ENCODE results near the gene AFAP1.
"Not testable (repeated sequence)": the region's sequence is repeated elsewhere in the genome, so short reads cannot be mapped to it uniquely, and the experiment has no call there.

AFAP1 gene

DNA sequence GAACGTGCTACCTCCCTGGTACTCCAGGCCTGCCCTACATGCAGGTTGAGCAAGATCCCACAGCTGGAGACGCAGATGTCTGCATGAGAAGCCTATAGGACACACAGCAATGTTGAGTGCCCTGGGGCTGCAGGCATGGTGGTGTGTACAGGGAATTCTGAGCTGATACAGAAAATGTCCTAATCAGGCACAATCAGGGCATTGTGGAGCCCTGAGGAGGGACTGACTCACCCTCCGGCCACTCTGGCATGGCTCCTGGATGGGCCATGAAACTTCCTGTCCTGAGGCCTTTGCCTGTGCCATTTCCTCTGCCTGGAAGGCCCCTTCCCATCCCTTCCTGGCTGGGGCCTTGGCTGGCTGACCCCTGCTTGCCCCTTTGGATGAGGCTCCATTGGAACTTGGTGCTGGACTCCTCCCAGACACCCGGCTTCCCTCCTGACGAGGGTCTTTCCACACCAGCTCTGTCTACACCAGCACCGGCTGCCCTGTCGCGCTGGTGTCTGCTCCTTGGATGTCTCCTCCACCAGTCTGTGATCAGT, 16.7 kb upstream of the AFAP1 start:
- H3K4me1 ChIP-seq (ENCODE audit: control insufficient read depth, insufficient read depth, low read length), result no peaks in the 10 kb centered on the region
- H3K27me3 ChIP-seq (ENCODE audit: control insufficient read depth, insufficient read depth, low read length), result no peaks in the 10 kb centered on the region
- H3K4me3 ChIP-seq (ENCODE audit: low read depth, low read length), result no peak overlapping the region
- no peaks in the 10 kb centered on the region for H3K36me3 ChIP-seq (ENCODE audit: control insufficient read depth, insufficient read depth, low read length)
- H3K9ac ChIP-seq (ENCODE audit: low read depth, low read length), result no peak overlapping the region
- no peaks in the 10 kb centered on the region for H3K9me3 ChIP-seq (ENCODE audit: control insufficient read depth, insufficient read depth, low read length)

DNA sequence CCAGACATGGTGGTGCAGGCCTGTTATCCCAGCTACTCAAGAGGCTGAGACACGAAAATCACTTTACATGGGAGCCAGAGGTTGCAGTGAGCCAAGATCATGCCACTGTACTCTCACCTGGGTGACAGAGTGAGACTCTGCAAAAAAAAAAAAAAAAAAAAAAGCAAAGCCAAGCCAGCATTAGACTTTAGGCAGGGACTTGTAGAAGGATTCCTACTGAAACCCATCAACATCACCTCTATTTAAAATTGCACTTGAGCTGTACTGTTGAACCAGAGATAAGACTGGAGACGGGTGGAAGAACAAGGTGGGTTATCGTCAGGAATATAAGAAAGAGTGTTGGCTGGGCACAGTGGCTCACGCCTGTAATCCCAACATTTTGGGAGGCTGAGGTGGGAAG, 15.7 kb upstream of the AFAP1 start:
- H3K36me3 ChIP-seq (ENCODE audit: control insufficient read depth, insufficient read depth, low read length), result peaks cover 2% of the 10 kb centered on the region
- H3K9me3 ChIP-seq (ENCODE audit: control insufficient read depth, insufficient read depth, low read length), result no peaks in the 10 kb centered on the region
- no peak overlapping the region for H3K4me3 ChIP-seq (ENCODE audit: low read depth, low read length)
- H3K9ac ChIP-seq (ENCODE audit: low read depth, low read length), result no peak overlapping the region
- H3K4me1 ChIP-seq (ENCODE audit: control insufficient read depth, insufficient read depth, low read length), result no peaks in the 10 kb centered on the region
- H3K27me3 ChIP-seq (ENCODE audit: control insufficient read depth, insufficient read depth, low read length), result no peaks in the 10 kb centered on the region

GRCh38 chr4:7952615-7953014, 13.0 kb upstream of the AFAP1 start:
- no peaks in the 10 kb centered on the region for H3K4me1 ChIP-seq (ENCODE audit: control insufficient read depth, insufficient read depth, low read length)
- no peaks in the 10 kb centered on the region for H3K27me3 ChIP-seq (ENCODE audit: control insufficient read depth, insufficient read depth, low read length)
- H3K9me3 ChIP-seq (ENCODE audit: control insufficient read depth, insufficient read depth, low read length), result no peaks in the 10 kb centered on the region
- H3K9ac ChIP-seq (ENCODE audit: low read depth, low read length), result no peak overlapping the region
- H3K4me3 ChIP-seq (ENCODE audit: low read depth, low read length), result no peak overlapping the region
- peaks cover 2% of the 10 kb centered on the region for H3K36me3 ChIP-seq (ENCODE audit: control insufficient read depth, insufficient read depth, low read length)

- Histone ChIP-seq H3K9me3 (ENCODE audit: control insufficient read depth, insufficient read depth, low read length) (no peaks in the 10 kb centered on the region), H3K36me3 (ENCODE audit: control insufficient read depth, insufficient read depth, low read length) (peaks cover 2% of the 10 kb centered on the region), H3K9ac (ENCODE audit: low read depth, low read length) (no peak overlapping the region), H3K27me3 (ENCODE audit: control insufficient read depth, insufficient read depth, low read length) (no peaks in the 10 kb centered on the region), H3K4me3 (ENCODE audit: low read depth, low read length) (no peak overlapping the region), H3K4me1 (ENCODE audit: control insufficient read depth, insufficient read depth, low read length) (no peaks in the 10 kb centered on the region)
Observed at GRCh38 chr4:7950301-7951092, 10.8 kb upstream of the AFAP1 start.

GRCh38 chr4:7949759-7950158, 10.1 kb upstream of the AFAP1 start:
- no peak overlapping the region for H3K4me3 ChIP-seq (ENCODE audit: low read depth, low read length)
- no peak overlapping the region for H3K9ac ChIP-seq (ENCODE audit: low read depth, low read length)
- H3K36me3 ChIP-seq (ENCODE audit: control insufficient read depth, insufficient read depth, low read length), result peaks cover 2% of the 10 kb centered on the region
- H3K27me3 ChIP-seq (ENCODE audit: control insufficient read depth, insufficient read depth, low read length), result no peaks in the 10 kb centered on the region
- no peaks in the 10 kb centered on the region for H3K9me3 ChIP-seq (ENCODE audit: control insufficient read depth, insufficient read depth, low read length)
- no peaks in the 10 kb centered on the region for H3K4me1 ChIP-seq (ENCODE audit: control insufficient read depth, insufficient read depth, low read length)

DNA sequence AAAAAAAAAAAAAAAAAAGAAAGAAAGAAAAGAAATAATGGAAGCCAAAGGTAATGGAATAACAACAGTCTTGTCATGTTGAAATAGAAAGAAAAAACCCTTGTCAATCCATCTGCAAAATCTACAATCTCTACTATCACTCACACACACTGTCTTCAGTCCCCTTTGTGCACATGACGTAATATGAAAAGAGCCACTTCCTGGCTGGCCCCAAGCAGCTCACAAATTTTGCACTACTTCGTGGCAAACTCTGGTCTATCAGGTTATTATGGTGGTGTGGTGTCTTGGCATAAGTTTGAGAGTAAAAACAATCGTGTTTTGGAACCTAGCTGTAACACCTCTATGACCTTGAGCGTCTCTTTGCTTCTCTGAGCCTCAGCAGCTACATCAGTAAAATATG, 8.3 kb upstream of the AFAP1 start:
- H3K27me3 ChIP-seq (ENCODE audit: control insufficient read depth, insufficient read depth, low read length), result no peaks in the 10 kb centered on the region
- H3K9ac ChIP-seq (ENCODE audit: low read depth, low read length), result no peak overlapping the region
- H3K4me1 ChIP-seq (ENCODE audit: control insufficient read depth, insufficient read depth, low read length), result no peaks in the 10 kb centered on the region
- no peaks in the 10 kb centered on the region for H3K9me3 ChIP-seq (ENCODE audit: control insufficient read depth, insufficient read depth, low read length)
- peaks cover 2% of the 10 kb centered on the region for H3K36me3 ChIP-seq (ENCODE audit: control insufficient read depth, insufficient read depth, low read length)
- H3K4me3 ChIP-seq (ENCODE audit: low read depth, low read length), result no peak overlapping the region

- no peak overlapping the region for H3K9ac ChIP-seq (ENCODE audit: low read depth, low read length)
- no peaks in the 10 kb centered on the region for H3K4me1 ChIP-seq (ENCODE audit: control insufficient read depth, insufficient read depth, low read length)
- no peaks in the 10 kb centered on the region for H3K9me3 ChIP-seq (ENCODE audit: control insufficient read depth, insufficient read depth, low read length)
- peaks cover 1% of the 10 kb centered on the region for H3K36me3 ChIP-seq (ENCODE audit: control insufficient read depth, insufficient read depth, low read length)
- H3K4me3 ChIP-seq (ENCODE audit: low read depth, low read length), result no peak overlapping the region
- H3K27me3 ChIP-seq (ENCODE audit: control insufficient read depth, insufficient read depth, low read length), result no peaks in the 10 kb centered on the region
Observed at GRCh38 chr4:7945709-7946380, 6.2 kb upstream of the AFAP1 start.

GRCh38 chr4:7944599-7945220, 5.0 kb upstream of the AFAP1 start:
- no peaks in the 10 kb centered on the region for H3K9me3 ChIP-seq (ENCODE audit: control insufficient read depth, insufficient read depth, low read length)
- no peak overlapping the region for H3K4me3 ChIP-seq (ENCODE audit: low read depth, low read length)
- H3K36me3 ChIP-seq (ENCODE audit: control insufficient read depth, insufficient read depth, low read length), result no peaks in the 10 kb centered on the region
- H3K27me3 ChIP-seq (ENCODE audit: control insufficient read depth, insufficient read depth, low read length), result no peaks in the 10 kb centered on the region
- no peaks in the 10 kb centered on the region for H3K4me1 ChIP-seq (ENCODE audit: control insufficient read depth, insufficient read depth, low read length)
- no peak overlapping the region for H3K9ac ChIP-seq (ENCODE audit: low read depth, low read length)

DNA sequence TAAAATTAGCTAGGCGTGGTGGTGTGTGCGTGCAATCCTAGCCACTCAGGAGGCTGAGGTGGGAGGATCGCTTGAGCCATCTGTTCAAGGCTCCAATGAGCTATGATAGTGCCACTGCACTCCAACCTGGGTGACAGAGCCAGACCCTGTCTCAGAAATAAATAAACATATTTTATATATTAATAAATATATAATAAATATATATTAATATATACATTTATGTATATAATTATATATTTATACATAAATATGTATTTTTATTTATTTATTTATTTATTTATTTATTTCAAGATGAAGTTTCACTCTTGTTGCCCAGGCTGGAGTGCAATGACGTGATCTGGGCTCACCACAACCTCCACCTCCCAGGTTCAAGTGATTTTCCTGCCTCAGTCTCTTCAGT, 4.0 kb upstream of the AFAP1 start:
- H3K27me3 ChIP-seq (ENCODE audit: control insufficient read depth, insufficient read depth, low read length); H3K9me3 ChIP-seq (ENCODE audit: control insufficient read depth, insufficient read depth, low read length); H3K4me1 ChIP-seq (ENCODE audit: control insufficient read depth, insufficient read depth, low read length); H3K4me3 ChIP-seq (ENCODE audit: low read depth, low read length); H3K9ac ChIP-seq (ENCODE audit: low read depth, low read length); H3K36me3 ChIP-seq (ENCODE audit: control insufficient read depth, insufficient read depth, low read length): not testable (repeated sequence)

DNA sequence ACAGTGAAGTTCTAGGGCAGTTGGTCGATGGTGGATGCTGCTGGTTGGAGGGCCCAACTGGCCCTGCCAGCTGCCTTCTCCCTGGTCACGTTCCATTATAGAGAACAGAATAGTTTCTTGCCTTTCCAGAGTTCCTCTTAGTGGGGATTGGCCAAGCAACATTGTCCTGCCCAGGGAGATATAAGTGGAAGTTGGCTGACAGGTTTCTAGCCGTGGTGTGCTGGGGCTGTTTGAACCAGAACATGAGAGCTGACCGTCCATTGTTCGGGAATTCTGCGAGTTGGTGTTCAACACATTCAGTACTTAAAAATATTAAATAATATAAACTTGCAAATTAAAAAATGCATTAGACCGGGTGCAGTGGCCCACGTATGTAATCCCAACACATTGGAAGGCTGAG, 3.5 kb upstream of the AFAP1 start:
- H3K27me3 ChIP-seq (ENCODE audit: control insufficient read depth, insufficient read depth, low read length), result no peaks in the 10 kb centered on the region
- no peak overlapping the region for H3K9ac ChIP-seq (ENCODE audit: low read depth, low read length)
- H3K4me1 ChIP-seq (ENCODE audit: control insufficient read depth, insufficient read depth, low read length), result no peaks in the 10 kb centered on the region
- no peaks in the 10 kb centered on the region for H3K36me3 ChIP-seq (ENCODE audit: control insufficient read depth, insufficient read depth, low read length)
- H3K9me3 ChIP-seq (ENCODE audit: control insufficient read depth, insufficient read depth, low read length), result no peaks in the 10 kb centered on the region
- H3K4me3 ChIP-seq (ENCODE audit: low read depth, low read length), result no peak overlapping the region

- no peak overlapping the region for H3K9ac ChIP-seq (ENCODE audit: low read depth, low read length)
- no peaks in the 10 kb centered on the region for H3K9me3 ChIP-seq (ENCODE audit: control insufficient read depth, insufficient read depth, low read length)
- H3K27me3 ChIP-seq (ENCODE audit: control insufficient read depth, insufficient read depth, low read length), result no peaks in the 10 kb centered on the region
- H3K4me1 ChIP-seq (ENCODE audit: control insufficient read depth, insufficient read depth, low read length), result no peaks in the 10 kb centered on the region
- H3K36me3 ChIP-seq (ENCODE audit: control insufficient read depth, insufficient read depth, low read length), result no peaks in the 10 kb centered on the region
- H3K4me3 ChIP-seq (ENCODE audit: low read depth, low read length), result no peak overlapping the region
Observed at GRCh38 chr4:7941965-7942496, 2.4 kb upstream of the AFAP1 start.
